NCI-H510A (cell line): Measurements from ENCODE around the gene CBL.
"Not testable (repeated sequence)": the region's sequence is repeated elsewhere in the genome, so short reads cannot be mapped to it uniquely, and the experiment has no call there.

Source experiments
- DNase-seq: peaks from one replicate; lab custom pipeline; 2025; lab: John Stamatoyannopoulos, UW

Gene CBL

DNA sequence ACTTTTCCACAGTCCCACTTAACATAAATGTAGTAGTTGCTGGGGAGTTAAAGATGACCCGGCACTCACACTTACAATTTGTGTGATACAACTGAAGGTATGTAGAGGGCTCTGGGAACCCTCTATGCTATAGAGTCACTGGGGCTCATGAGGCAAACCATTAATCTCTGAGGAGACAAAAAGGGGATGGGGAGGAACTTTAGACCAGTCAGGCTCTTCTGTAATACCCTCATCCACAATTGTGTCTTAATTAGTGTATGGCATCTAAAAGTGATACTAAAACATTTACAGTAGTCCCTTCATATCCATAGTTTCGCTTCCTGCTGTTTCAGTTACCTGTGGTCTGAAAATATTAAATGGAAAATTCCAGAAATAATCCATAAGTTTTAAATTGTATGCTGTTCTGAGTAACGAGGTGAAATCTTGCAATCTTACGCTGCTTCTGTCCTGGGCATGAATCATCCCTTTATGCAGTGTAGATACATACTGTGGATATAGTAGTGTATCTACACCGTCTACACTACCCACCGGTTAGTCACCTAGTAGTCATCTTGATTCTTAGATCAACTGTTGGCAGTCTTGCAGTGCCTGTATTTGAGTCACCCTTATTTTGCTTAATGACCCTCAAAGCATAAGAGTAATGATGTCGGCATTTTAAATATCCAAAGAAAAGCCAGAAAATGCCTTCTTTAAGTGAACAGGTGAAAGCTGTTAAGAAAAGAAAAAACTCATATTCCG is 12.2 kb downstream of the CBL start:
- DNase-seq: no peak

DNA sequence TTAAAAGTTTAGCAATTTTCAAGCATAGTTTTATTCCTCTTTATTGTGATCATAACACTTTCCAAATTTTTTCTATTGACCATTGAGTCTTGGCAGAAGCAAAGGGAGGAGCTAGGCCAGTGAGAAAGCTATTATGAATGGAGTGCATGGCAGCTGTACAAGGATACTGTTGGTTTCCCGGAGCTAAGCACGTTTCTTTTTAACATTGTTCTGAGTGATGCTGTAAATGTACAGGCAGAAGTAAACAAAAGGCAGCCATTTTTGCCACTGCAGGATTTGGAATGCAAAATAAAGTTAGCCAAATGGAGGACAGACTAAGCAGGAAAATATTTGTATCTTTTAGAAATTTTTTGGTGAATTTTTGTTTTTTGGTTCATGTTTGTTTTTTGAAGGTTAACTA is 16.2 kb downstream of the CBL start:
- DNase-seq: peak; percentile 47

GRCh38 chr11:119222891-119223290 is 16.8 kb downstream of the CBL start:
- DNase-seq: no peak

DNA sequence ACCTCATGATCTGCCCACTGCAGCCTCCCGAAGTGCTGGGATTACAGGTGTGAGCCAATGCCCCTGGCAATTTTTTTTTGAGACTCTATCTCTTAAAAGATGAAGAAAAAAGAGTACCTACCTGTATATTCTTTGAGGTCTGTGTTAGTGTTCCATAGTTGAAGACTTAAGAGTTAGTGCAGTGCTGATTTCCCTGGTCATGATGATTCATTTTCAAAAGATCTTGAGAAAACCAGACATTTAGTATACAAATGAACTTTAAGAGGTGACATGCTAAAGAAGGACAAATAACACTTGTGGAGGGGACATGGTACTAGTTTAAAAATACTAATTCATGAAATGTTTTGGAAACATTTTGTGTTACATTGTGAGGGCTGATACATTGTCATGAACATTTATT is 17.7 kb downstream of the CBL start:
- DNase-seq: no peak

GRCh38 chr11:119228535-119229287 is 22.6 kb downstream of the CBL start:
- not testable (repeated sequence) for DNase-seq

DNA sequence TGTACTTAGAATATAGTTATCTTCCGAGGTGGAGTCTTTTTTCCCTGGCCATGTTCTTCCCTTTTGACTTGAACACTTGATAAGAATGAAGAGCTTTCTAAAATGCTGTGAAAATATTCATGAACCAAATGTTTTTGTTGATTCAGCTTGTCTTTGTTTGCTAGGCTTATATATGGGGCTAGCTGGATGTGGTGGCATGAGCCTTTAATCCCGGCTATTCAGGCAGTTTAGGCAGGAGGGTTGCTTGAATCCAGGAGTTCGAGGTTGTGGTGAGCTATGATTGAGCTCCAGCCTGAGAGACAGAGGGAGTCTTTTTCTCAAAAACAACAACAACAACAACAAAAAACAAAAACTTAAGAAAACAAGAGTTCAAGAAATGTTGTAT is 23.1 kb downstream of the CBL start:
- DNase-seq: no peak

- no peak for DNase-seq
Measured at GRCh38 chr11:119229741-119230140, 23.6 kb downstream of the CBL start.

DNA sequence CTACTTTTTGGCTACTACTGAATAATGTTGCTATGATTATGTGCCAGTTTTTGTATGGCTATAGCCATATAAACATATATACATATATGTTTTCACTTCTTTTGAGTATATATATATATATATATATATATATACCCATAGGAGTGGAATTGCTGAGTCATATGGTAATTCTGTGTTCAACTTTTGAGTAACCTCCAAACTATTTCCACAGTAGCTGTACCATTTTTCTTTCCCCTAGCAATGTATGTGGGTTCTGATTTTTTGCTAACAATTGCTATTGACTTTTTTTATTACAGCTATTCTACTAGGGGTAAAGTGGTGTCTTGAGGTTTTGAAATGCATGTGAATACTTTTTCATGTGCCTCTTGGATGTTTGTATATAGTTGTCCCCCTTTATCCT is 30.4 kb downstream of the CBL start:
- DNase-seq: no peak

DNA sequence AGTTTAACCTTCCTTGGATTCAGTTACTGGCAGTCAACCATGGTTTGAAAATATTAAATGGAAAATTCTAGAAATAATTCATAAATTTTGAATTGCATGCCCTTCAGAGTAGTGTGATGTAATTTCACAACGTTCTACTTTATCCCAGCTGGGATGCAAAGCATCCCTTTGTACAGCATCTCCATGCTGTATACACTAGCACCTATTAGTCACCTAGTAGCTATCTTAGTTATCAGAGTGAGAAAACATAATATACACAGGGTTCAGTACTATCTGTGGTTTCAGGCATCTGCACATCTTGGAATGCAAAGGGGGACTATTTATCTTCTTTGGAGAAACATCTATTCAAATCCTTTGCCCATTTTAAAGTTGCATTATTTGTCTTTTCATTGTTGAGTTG is 30.8 kb downstream of the CBL start:
- DNase-seq: no peak

- DNase-seq: no peak
Measured at GRCh38 chr11:119237515-119237914, 31.4 kb downstream of the CBL start.

- no peak for DNase-seq
Measured at GRCh38 chr11:119248750-119249670, 42.9 kb downstream of the CBL start.

DNA sequence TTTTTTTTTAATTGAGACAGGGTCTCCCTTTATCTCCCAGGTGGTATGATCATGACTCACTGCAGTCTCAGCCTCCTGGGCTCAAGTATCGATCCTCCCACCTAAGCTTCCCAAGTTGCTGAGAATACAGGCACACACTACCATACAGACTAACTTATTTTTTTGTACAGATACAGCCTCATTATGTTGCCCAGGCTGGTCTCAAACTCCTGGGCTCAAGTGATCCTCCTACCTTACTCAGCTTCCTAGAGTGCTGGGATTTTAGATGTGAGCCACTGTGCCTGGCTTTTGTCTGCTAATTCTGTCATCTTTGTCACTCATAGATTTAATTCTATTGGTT is 43.5 kb downstream of the CBL start:
- no peak for DNase-seq

GRCh38 chr11:119251114-119251513 is 45.0 kb downstream of the CBL start:
- DNase-seq: no peak

DNA sequence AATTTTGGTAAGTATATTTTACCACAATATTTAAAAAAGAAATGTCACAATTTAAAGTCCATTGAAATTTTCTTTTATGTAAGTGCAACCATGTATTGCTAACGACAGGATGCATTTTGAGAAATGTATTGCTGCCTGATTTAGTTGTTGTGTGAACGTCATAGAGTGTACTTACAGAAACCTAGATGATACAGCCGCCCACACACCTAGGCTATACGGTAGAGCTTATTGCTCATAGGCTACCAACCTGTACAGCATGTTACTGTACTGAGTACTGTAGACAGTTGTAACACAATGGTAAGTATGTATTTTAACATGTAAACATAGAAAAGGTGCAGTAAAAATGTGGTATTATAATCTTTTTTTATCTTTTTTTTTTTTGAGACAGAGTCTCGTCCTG is 48.1 kb downstream of the CBL start:
- DNase-seq: no peak

DNA sequence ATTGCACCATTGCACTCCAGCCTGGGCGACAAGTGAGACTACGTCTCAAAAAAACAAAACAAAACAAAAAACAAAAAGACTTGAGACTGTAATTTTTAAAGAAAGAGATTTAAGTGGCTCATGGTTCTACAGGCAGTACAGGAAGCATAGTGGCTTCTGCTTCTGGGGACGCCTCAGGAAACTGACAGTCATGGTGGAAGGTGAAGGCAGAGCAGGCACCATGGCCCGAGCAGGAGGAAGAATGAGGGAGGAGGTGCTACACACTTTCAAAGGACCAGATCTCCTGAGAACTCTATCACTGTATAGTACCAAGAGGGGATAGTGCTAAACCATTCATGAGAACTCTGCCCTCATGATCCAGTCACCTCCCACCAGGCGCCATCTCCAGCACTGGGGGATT is 52.0 kb downstream of the CBL start:
- DNase-seq: no peak

- no peak for DNase-seq
Measured at GRCh38 chr11:119258983-119259382, 52.8 kb downstream of the CBL start.

DNA sequence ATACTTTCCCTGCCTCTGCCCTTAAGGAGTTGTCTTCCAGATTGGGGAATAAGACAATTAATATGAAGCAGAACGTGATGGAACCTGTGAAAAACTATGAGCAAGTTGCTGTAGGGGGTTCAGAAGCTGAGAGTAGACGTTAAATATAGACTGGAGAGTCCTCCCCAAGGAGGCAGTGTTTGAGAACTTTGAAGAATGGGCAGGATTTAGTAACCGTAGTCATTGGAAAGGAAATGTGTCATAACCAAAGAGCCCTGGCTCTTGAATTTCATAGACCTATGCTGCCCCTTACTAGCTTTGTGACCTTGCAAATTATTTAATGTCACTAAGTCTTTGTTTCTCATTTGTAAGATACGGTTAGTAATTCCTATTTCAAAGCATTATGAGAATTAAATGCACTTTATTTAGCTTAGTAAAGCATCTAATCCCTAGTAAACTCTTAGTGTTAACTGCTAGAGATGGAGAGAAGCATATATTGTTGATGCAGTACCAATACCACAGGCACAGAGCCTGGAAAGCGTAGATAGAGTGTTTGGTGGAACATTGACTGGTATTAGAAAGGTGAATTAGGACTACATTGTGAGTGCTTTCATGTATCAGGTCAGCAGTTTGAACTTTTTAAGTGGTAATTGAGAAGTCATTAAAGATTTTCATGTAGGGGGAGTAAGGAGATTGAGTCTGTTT is 56.7 kb downstream of the CBL start:
- no peak for DNase-seq

GRCh38 chr11:119263352-119263940 is 57.3 kb downstream of the CBL start:
- DNase-seq: no peak

DNA sequence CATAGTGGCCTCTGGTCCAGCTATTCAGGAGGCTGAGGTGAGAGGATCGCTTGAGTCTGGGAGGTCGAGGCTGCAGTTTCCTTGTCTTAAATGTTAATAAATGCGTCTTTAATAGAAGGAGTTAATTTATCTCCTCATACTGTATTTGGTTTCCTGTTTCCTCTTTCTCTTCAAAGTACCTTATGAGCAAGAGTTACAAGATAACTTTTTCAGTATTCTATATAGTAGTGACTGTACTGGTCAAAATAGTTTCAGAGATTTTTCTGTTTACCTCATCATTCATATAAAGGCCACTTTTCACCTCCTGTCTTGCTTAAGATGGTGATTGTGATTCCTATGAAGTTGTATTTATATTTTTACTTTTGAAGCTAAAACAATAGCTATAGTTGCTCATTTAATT is 59.9 kb downstream of the CBL start:
- no peak for DNase-seq

DNA sequence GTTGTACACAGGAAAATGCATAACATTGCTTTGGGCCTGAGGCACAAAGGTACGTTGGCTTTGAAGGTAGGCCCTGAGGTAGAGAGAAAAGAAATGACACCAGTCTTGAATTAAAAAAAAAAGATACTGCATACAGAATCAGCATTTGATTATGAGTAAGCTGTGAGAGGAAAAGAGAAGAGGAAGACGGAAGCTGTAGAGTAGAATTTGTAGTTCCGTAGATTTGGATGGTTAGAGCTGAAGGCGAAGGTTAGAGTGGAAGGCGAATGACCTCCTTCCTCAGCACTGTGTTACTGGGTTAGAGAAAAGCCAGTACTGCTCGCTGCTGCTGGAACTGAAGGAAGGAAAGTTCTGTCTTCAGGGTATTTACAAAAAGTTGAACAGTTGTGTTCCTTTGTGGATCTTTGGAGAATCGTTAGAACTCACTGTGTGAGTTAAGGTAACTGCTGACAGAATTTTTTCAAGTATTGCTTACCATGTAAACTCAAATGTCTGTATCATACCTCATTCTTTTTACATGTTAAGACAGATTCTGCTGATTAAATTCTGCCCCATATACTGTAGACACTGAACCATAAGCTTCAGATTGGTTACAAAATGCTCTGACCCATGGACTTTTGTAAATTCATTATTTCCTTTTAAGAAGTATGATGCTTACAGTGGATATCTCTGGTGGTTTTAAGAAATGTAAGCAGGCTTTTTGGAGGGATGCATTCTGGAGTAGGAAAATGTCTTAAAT is 60.5 kb downstream of the CBL start:
- DNase-seq: no peak

DNA sequence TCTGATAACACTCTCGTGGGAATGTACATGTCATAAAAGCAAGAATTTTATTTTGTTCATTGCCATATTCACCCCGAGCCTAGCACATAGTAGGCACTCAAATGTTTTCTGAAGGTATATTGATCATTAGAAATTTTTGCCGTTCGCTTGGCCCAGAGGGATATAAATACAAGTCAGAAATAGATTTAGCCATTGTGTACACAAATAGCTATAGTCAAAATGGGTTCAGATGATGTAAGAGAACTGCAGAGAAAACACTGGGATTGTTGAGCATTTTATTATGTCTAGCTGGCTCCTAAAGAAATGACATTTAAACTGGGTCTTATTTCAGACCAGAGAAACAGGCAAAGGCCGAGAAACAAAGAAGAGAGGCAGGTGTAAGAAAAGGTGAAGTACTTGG is 61.5 kb downstream of the CBL start:
- DNase-seq: no peak
